Hepatocyte (in vitro differentiated cells): Measurements from ENCODE around the gene EPHX1. TPM values are rescaled to one million over a fixed set of nuclear protein-coding genes. Genes with fewer than 3 reads are reported as not detected.

Experiments used
- DNase-seq: peaks from one replicate; pipeline ENCODE4 v3.0.0-alpha.2; 2016; ENCODE audit warnings: low spot score
- H2AFZ ChIP-seq: fragments of 200-600 bp; sonication (generic); 2 replicates; pipeline ENCODE4 v1.6.0; 2016; ENCODE audit warnings: antibody characterized with exemption, mild to moderate bottlenecking
- H3K27ac ChIP-seq: fragments of 200-600 bp; sonication (generic); 2 replicates; pipeline ENCODE4 v1.5.1; 2016; ENCODE audit warnings: mild to moderate bottlenecking
- H3K27me3 ChIP-seq: fragments of 200-600 bp; sonication (generic); 2 replicates; pipeline ENCODE4 v1.6.1; 2016
- H3K36me3 ChIP-seq: fragments of 200-600 bp; sonication (generic); replicated peaks from 2 replicates; pipeline ENCODE4 v1.5.1; 2016; ENCODE audit warnings: low read depth; ENCODE audit not compliant: insufficient read depth
- H3K4me1 ChIP-seq: fragments of 200-600 bp; sonication (generic); 2 replicates; pipeline ENCODE4 v1.5.1; 2016; ENCODE audit warnings: mild to moderate bottlenecking, moderate library complexity; ENCODE audit not compliant: insufficient read depth
- H3K4me2 ChIP-seq: fragments of 200-600 bp; sonication (generic); 2 replicates; pipeline ENCODE4 v1.6.0; 2016
- H3K4me3 ChIP-seq: fragments of 200-600 bp; sonication (generic); 2 replicates; pipeline ENCODE4 v1.5.1; 2016; ENCODE audit warnings: mild to moderate bottlenecking
- H3K79me2 ChIP-seq: fragments of 200-600 bp; sonication (generic); 2 replicates; pipeline ENCODE4 v1.6.0; 2017; ENCODE audit warnings: mild to moderate bottlenecking
- H3K9me2 ChIP-seq: fragments of 200-600 bp; sonication (generic); replicated peaks from 2 replicates; pipeline ENCODE4 v1.6.0; 2017; ENCODE audit warnings: mild to moderate bottlenecking; ENCODE audit not compliant: insufficient read depth
- H3K9me3 ChIP-seq: fragments of 200-600 bp; sonication (generic); 2 replicates; pipeline ENCODE4 v1.5.1; 2016; ENCODE audit warnings: low read depth, mild to moderate bottlenecking
- H4K20me1 ChIP-seq: fragments of 200-600 bp; sonication (generic); 2 replicates; pipeline ENCODE4 v1.6.0; 2016; ENCODE audit warnings: mild to moderate bottlenecking; ENCODE audit not compliant: insufficient read depth, poor library complexity, severe bottlenecking
- CTCF ChIP-seq: fragments of 200-600 bp; sonication (generic); IDR thresholded peaks from 2 replicates; pipeline ENCODE4 v1.5.1; 2016; ENCODE audit warnings: antibody characterized with exemption, mild to moderate bottlenecking; ENCODE audit not compliant: poor library complexity
- EZH2 ChIP-seq: fragments of 200-600 bp; sonication (generic); IDR thresholded peaks from 2 replicates; pipeline ENCODE4 v1.6.1; 2016; ENCODE audit warnings: antibody characterized with exemption, mild to moderate bottlenecking, borderline replicate concordance
- EZH2phosphoT487 ChIP-seq: fragments of 200-600 bp; sonication (generic); IDR thresholded peaks from one replicate; pipeline ENCODE4 v1.6.1; 2018; ENCODE audit warnings: antibody characterized with exemption, mild to moderate bottlenecking, low read depth, moderate library complexity; ENCODE audit not compliant: unreplicated experiment, severe bottlenecking
- WGBS: methylation state at CpG from one replicate; pipeline ENCODE4 v1.1.6; 2016; ENCODE audit warnings: low lambda C conversion rate; ENCODE audit errors: missing lambda C conversion rate; 5-methylcytosine and 5-hydroxymethylcytosine counted together
- polyA plus RNA-seq: library from polyadenylated mRNA; unstranded; fragments of >200 nt; fragmentation: Nextera tagmentation; extraction: Ambion mirVana; gene quantifications from 2 replicates; pipeline ENCODE4 v1.2.1, GENCODE V29; 2016
- total RNA-seq: library from RNA; depleted of rRNA; stranded (reverse); fragments of >200 nt; gene quantifications from 2 replicates; pipeline ENCODE4 v1.2.3, GENCODE V29; 2014

EPHX1 gene
- total and polyA plus RNA-seq, 2 experiments from 2014 or later = 133 to 138 TPM

GRCh38 chr1:225892307-225892706 is 82.4 kb downstream of the EPHX1 start:
- Histone ChIP-seq H3K4me2 (no peak overlapping the region), H2AFZ (no peak overlapping the region), H3K36me3 (no peaks in the 10 kb centered on the region), H4K20me1 (no peaks in the 10 kb centered on the region), H3K9me3 (no peaks in the 10 kb centered on the region), H3K27me3 (no peaks in the 10 kb centered on the region), H3K27ac (no peak overlapping the region), H3K4me3 (no peak overlapping the region), H3K79me2 (no peaks in the 10 kb centered on the region), H3K9me2 (no peaks in the 10 kb centered on the region), H3K4me1 (peaks cover 8% of the 10 kb centered on the region)
- TF ChIP-seq EZH2 = no peak
- TF ChIP-seq EZH2phosphoT487 = no peak
- no peak for TF ChIP-seq CTCF
- 99% methylated on average over 6 of the region's 6 CpGs for WGBS
- DNase-seq = no peak

Other genes with a start within 250 kb of the EPHX1 start
- 97.4 and 115 TPM in 2 replicates for gene ENAH, start 157.0 kb upstream of the EPHX1 start, total RNA-seq
- 46.3 and 51.3 TPM in 2 replicates for gene ENAH, start 157.0 kb upstream of the EPHX1 start, polyA plus RNA-seq
- gene SRP9, start 32.3 kb upstream of the EPHX1 start, total RNA-seq = 414 and 445 TPM in 2 replicates
- gene SRP9, start 32.3 kb upstream of the EPHX1 start, polyA plus RNA-seq = 309 and 360 TPM in 2 replicates
- 35.8 and 47.5 TPM in 2 replicates for gene TMEM63A, start 72.3 kb downstream of the EPHX1 start, total RNA-seq
- 38.8 and 58.8 TPM in 2 replicates for gene TMEM63A, start 72.3 kb downstream of the EPHX1 start, polyA plus RNA-seq
- 3.8 and 5.8 TPM in 2 replicates for gene LEFTY1, start 79.0 kb downstream of the EPHX1 start, total RNA-seq
- 3.9 and 4.5 TPM in 2 replicates for gene LEFTY1, start 79.0 kb downstream of the EPHX1 start, polyA plus RNA-seq
- 26.9 and 33.5 TPM in 2 replicates for gene PYCR2, start 114.1 kb downstream of the EPHX1 start, total RNA-seq
- gene PYCR2, start 114.1 kb downstream of the EPHX1 start, polyA plus RNA-seq = 49.2 and 60.1 TPM in 2 replicates
- 0.16 and 0.60 TPM in 2 replicates for gene LEFTY2, start 131.1 kb downstream of the EPHX1 start, total RNA-seq
- 0.55 and 1.1 TPM in 2 replicates for gene LEFTY2, start 131.1 kb downstream of the EPHX1 start, polyA plus RNA-seq
- 24.2 and 27.3 TPM in 2 replicates for gene SDE2, start 189.2 kb downstream of the EPHX1 start, total RNA-seq
- 14.0 and 14.6 TPM in 2 replicates for gene SDE2, start 189.2 kb downstream of the EPHX1 start, polyA plus RNA-seq